Right atrium auricular region (tissue), 2 donors: ENCODE measurements around the gene CSMD2. TPM values are rescaled to one million over a fixed set of nuclear protein-coding genes. Genes with fewer than 3 reads are reported as not detected.

Experiments used
- DNase-seq: peaks from one replicate; pipeline ENCODE4 v3.0.0-alpha.2; 2019; ENCODE audit warnings: low spot score
- H3K27ac ChIP-seq, 2 donors: fragments of 200-600 bp; sonication (generic); 1 replicate in 1 of 2; 2 replicates in 1 of 2; pipeline ENCODE4 v1.5.1; 2016 to 2019
- H3K27me3 ChIP-seq, 2 donors: fragments of 200-600 bp; sonication (generic); one replicate each; pipeline versions ENCODE4 v1.5.1 to v1.6.0; 2017 to 2019
- H3K36me3 ChIP-seq: fragments of 200-600 bp; sonication (generic); one replicate; pipeline ENCODE4 v1.5.1; 2016
- H3K4me1 ChIP-seq, 2 donors: fragments of 200-600 bp; sonication (generic); one replicate each; pipeline versions ENCODE4 v1.5.1 to v1.6.0; 2017 to 2019
- H3K4me3 ChIP-seq, 2 donors: fragments of 200-600 bp; sonication (generic); 1 replicate in 1 of 2; 2 replicates in 1 of 2; pipeline ENCODE4 v1.5.1; 2017 to 2019; ENCODE audit warnings: mild to moderate bottlenecking in 1 of 2, moderate library complexity in 1 of 2
- H3K9me3 ChIP-seq, 2 donors: fragments of 200-600 bp; sonication (generic); one replicate each; pipeline ENCODE4 v1.5.1; 2019
- CTCF ChIP-seq, 2 donors: fragments of 200-600 bp; sonication (generic); IDR thresholded peaks; one replicate each; pipeline ENCODE4 v1.5.1; 2019; ENCODE audit warnings: antibody characterized with exemption in 2 of 2
- total RNA-seq, 2 donors: library from RNA; depleted of rRNA; stranded (reverse); fragments of >200 nt; gene quantifications; one replicate each; pipeline ENCODE4 v1.1.0, GENCODE V29; 2016

CSMD2 gene
- total RNA-seq, 2 donors from 2014 or later: 0.39 to 0.44 TPM

GRCh38 chr1:33633019-33633801 lies 531.8 kb downstream of the CSMD2 start:
- Histone ChIP-seq H3K36me3 (no peaks in the 10 kb centered on the region), H3K9me3 (no peaks in the 10 kb centered on the region), H3K4me3 (peak overlapping the region in 1 of 2 donors; percentile 3), H3K27me3 (no peaks in the 10 kb centered on the region), H3K4me1 (peaks cover 0 to 10% of the 10 kb centered on the region in 2 donors), H3K27ac (no peak overlapping the region)
- peak; percentile 95 to 96 for TF ChIP-seq CTCF (IDR thresholded peaks at IDR 0.05)
- DNase-seq: peak; percentile 90

DNA sequence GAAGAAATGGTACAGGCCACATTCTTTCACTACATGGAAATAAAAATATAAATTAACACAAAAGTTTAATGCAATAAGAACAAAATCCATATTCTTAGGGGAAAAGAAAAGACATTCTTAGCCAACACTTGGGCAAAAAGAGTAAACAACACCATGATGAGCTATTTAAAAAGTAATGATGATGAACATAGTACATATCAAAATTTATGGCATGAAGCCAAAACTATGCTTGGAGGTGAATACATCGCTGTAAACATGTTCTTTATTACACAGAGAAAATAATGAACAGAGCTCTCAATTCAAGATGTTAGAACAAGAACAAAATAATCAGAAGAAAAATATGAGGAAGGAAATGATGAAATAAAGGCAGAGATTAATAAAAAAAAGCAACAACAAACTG lies 534.3 kb downstream of the CSMD2 start:
- peaks cover 0 to 10% of the 10 kb centered on the region in 2 donors for H3K4me1 ChIP-seq
- no peak for TF ChIP-seq CTCF (IDR thresholded peaks at IDR 0.05)
- no peaks in the 10 kb centered on the region for H3K27me3 ChIP-seq
- no peaks in the 10 kb centered on the region for H3K9me3 ChIP-seq
- no peak for DNase-seq
- no peaks in the 10 kb centered on the region for H3K36me3 ChIP-seq
- no peak overlapping the region for H3K27ac ChIP-seq
- H3K4me3 ChIP-seq: no peak overlapping the region

DNA sequence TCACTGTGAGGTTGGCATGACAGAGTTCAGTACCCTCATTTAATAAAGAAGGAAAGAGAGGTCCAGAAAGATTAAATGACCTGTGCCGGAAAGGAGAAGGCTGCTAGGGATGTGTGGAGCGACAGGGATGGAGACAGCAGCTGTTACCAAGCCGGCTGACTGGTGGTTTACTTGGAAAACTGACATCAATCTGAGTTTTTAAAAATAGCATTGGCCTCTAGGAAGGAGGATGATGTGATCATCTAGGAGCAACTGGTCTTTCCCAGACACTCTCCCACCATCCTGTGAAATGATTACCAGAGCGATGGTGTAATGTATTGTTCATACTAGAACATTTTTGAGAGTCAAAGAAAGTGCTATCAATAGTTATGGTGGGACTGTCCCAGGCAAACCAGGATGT lies 538.2 kb downstream of the CSMD2 start:
- Histone ChIP-seq H3K36me3 (no peaks in the 10 kb centered on the region), H3K27me3 (no peaks in the 10 kb centered on the region), H3K9me3 (no peaks in the 10 kb centered on the region), H3K27ac (no peak overlapping the region), H3K4me1 (no peaks in the 10 kb centered on the region), H3K4me3 (no peak overlapping the region)
- DNase-seq: no peak
- no peak for TF ChIP-seq CTCF (IDR thresholded peaks at IDR 0.05)

- peak; percentile 18 for DNase-seq
- Histone ChIP-seq H3K27ac (no peak overlapping the region), H3K9me3 (no peaks in the 10 kb centered on the region), H3K27me3 (no peaks in the 10 kb centered on the region), H3K4me3 (no peak overlapping the region), H3K4me1 (no peaks in the 10 kb centered on the region), H3K36me3 (no peaks in the 10 kb centered on the region)
- TF ChIP-seq CTCF (IDR thresholded peaks at IDR 0.05): no peak
Observed at GRCh38 chr1:33624991-33625870, 539.8 kb downstream of the CSMD2 start.

DNA sequence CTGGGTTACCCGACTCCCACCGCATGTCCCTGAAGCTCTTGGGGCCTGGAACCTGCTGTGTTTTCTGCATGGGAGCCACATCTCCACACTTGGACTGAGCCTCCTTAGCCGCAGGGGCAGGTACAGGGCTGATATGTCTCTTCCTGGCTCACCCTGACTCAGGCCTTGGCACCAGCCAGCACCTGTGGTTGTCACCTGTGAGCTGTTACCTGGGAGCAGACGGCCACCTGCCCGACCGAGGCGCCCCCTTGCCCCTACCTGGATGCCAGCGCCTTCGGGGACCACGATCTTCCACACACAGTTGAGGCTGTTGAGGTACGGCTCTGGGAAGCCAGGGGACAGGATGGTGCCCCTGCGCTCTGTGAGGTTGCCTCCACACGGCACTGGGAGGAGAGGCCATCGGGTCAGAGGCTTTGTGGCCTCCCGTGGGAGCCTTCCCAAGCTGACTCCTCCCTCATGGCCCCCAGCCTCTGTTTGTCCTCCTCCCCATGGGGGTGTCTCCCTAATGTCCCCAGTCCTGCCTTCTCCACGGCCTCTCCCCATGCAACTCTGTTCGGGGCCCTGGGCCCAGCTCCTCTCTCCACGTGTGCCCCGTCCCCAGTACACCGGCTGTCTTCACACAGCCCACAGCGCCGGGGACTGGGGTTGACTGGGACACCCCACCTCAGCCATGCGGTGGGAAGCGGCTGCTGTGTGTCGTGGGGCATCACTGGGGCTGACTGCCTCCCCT lies 540.6 kb downstream of the CSMD2 start:
- Histone ChIP-seq H3K9me3 (no peaks in the 10 kb centered on the region), H3K4me1 (no peaks in the 10 kb centered on the region), H3K4me3 (no peak overlapping the region), H3K27me3 (no peaks in the 10 kb centered on the region), H3K36me3 (no peaks in the 10 kb centered on the region), H3K27ac (no peak overlapping the region)
- DNase-seq: peak; percentile 44
- TF ChIP-seq CTCF (IDR thresholded peaks at IDR 0.05): no peak
